ENCODE measurements around the gene DPYSL5.
"Not testable (repeated sequence)": the region's sequence is repeated elsewhere in the genome, so short reads cannot be mapped to it uniquely, and the experiment has no call there.

The DPYSL5 gene

DNA sequence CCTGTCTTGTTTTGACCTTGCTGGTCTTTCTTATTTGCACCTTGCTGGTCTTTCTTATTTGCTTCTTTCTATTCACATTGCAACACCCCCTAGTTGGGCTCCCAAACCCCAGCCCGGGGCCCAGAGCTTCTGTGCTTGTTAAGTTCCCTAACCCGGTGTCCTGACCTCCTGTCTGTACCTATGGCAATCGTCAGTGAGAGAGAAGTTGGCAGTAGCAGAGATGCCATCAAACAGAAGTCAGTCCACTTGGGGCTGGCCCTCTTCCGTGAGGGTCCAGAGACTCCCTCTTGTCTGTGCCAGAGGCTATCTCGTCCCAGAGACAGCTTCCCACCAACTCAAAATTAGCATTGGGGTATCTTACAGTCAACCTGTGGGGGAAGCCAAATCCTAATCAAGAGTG lies 55.7 kb downstream of the DPYSL5 start:
- no peak for DNase-seq

GRCh38 chr2:26904839-26905238 lies 56.9 kb downstream of the DPYSL5 start:
- no peak for DNase-seq

GRCh38 chr2:26905341-26906198 lies 57.6 kb downstream of the DPYSL5 start:
- no peak for DNase-seq

DNA sequence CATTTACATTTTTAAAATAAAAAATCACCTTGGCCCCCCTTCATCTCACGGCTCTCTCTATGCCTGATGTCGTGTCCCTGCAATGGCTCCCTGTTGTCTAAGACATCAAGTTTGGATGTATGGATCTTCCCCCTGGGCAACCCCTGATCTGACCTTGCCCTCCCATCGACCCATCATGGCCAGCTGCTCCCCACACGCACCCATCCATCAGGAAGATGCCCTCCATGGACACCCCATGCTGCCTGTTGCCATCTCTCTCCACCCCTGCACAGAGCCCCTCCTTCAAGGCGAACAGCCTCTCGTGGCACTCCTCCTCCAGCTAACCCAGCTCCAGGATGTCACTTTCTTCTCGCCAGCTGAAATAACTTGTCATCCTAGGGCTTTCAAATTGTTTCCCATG lies 59.5 kb downstream of the DPYSL5 start:
- no peak for DNase-seq

DNA sequence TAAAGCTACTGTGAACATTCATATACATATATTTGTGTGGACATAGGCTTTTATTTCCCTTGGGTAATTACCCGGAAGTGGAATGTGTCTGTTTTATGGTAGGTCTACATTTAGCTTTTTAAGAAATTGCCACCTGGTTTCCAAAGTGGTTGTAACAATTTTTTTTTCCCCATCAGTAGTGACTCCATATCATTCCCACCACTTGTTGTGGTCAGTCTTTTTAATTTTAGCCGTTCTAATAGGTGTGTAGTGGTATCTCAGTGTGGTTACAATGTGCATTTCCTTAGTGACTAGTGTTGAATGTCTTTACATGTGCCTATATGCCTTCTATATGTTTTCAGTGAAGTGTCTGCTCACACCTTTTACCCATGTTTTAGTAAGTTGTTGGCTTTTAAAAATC lies 62.2 kb downstream of the DPYSL5 start:
- no peak for DNase-seq

DNA sequence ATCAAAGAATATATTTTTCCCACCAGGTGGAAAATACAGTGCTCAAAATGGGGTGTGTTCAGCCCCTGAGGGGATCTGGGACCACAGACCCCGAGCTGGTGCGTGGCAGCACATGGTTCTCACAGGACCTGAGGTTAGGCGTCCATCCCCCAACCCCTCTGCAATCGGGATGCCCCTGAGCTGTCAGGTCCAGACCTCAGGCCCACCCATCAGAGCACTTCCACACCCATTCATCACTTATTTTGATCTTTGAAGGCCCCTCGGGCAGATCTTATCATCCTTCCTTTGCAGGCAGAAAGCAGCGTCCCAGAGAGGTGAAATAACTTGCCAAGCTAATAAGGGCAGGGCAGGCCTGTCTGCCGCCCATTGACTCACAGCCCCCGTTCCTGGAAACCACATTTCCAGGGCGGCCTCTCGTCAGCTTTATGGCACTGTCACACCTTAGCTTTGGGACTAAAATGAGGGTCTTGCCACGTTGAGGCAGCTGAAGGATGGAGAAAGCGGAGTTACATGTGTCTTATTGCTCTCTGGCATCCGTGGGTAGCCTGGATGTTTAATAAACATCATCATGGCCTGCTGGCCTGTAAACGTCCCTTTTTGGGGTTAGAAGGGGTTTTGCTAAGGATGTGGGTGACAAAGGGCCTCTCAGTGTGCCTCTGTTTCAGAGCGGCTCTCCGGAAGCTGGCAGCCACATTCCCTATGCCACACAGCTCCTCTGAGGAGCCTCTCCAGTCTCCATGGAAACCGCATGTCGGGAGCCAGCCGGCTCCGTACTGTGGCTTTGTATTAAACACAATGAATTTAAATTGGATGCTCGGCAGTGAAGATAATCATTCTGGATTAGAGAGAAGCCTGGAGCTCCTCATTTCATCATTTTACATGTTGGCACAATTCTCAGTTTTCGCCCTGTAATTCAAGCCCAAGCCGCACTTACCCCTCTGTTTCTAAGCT lies 64.3 kb downstream of the DPYSL5 start:
- no peak for DNase-seq

DNA sequence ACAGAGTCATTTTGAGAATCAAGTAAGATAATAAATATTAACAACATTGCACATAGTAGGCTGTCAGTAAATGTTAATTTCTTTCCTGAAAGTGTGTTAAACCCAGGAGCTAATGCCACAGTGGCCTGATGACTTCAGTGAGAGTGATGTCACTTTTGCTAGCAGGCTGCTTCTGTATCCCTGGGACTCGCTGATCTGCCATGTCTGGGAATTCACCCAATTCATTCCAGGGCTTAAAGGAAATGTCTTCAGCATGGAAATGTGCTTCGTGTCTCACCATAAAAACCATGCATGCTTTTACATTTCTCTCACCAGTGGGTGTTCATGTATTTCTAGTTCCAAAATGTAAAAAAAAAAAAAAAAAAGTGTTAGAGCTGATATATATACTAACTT lies 65.7 kb downstream of the DPYSL5 start:
- DNase-seq = no peak

DNA sequence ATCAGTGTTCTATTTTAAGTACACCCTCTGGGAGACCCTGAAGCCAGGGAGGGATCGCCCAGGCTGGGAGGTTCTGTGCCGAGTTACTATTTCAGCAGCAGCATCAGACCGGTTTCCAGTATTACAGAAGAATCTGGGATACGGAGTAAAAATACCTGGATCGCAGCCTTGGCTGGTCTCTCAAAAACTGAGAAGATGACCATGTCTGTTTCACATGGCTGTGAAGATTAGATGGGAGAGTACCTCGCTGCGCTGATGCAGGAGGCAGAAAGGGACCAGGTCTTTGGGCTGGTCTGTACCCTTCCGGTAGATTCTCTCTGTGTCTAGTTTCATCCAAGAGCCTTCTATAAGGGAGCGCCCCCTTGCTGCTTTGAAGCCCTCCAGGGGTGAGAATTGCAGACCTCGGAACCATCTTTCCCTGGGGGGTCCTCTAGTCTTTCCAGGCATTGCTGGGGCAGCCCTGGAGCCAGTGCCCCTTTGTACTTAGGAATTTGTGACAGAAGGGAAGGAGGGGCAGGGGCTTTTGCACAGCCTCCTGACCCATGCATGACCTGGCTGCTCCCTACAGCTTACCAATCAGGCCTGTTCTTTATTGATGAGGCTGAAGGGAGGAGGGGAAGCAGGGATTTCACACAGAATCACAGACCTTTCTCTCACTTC lies 66.2 kb downstream of the DPYSL5 start:
- no peak for DNase-seq

GRCh38 chr2:26914659-26915310 lies 66.9 kb downstream of the DPYSL5 start:
- DNase-seq = no peak

DNA sequence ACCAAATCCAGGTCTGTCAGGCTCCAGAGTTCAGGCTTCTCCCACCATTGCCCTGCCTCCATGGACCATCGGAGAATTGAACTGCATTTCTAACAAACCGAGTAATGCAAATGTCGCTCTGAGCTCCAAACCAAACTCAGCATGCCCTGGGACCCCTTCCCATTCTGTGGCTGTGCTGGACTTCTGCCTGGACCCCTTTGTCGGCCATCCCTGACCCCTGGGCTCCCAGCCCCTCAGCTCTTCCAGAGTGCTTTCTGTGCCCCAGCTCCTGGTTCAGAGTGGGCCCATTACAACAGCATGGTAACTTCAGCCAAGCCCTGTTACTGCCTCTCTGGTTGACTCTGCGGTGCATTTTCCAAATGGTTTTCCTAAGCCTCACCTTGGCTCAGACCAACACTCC lies 67.4 kb downstream of the DPYSL5 start:
- no peak for DNase-seq

- no peak for DNase-seq
Observed at GRCh38 chr2:26916128-26916692, 68.3 kb downstream of the DPYSL5 start.

DNA sequence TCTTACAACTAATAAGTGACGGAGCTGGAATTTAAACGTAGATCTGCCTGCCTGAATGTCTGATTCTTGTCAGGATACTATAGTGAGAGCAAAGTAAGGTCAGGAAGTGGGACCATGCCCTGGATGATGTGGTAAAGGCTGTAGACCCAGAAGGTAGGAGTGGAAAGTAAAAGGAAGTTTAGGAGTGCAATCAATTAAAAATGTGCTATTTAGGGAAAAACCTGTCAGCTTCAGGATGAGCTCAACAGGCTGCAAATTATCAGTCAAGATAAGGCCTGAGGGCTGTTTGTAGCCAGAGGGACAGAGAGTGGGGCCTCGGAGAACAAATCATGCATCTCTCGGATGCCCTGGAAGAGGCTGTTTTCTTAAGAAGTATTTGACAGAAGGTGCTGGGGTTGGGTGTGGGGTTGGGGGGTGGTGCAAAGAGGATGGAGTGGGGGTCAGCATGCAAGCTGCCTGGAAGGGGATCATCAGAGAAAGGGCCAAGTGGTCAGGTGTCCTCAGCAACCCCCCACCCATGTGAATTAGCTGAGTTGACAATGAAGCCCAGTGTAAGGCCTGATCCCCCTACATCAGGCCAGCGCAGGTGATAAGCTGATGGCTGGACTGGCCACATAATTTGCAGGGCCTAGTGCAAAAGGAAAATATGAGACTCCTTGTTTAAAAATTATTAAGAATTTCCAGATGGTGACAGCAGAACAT lies 69.4 kb downstream of the DPYSL5 start:
- no peak for DNase-seq

DNA sequence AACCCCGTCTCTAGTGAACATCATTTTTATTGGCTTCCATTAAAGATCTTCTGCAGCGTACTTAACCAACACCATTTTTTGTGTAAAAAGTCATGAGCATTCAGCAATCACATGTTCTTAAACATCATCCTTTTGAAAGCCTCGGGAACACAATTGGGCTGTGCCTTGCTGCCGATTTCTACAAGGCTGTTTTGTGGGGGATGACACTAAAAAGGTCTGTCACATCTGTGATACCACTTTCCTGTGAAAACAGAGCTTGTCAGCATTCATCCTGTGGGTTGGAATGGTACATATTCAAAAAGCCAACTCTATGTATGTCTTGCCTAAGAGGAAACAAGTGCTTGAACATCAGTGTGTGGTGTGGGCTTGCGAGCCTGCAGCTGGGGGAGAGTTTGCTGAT lies 73.4 kb downstream of the DPYSL5 start:
- no peak for DNase-seq

GRCh38 chr2:26922405-26923188 lies 74.7 kb downstream of the DPYSL5 start:
- no peak for DNase-seq

DNA sequence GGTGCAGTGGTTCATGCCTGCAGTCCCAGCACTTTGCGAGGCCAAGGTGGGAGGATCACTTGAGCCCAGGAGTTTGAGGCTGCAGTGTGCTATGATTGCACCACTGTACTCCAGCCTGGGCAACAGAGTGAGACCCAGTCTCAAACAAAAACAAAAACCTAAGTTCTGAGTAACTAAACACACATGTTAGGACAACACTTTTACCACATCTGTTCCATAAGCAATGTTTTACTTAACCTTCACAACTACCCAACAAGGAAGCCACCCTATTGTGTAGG lies 75.2 kb downstream of the DPYSL5 start:
- DNase-seq = not testable (repeated sequence)

DNA sequence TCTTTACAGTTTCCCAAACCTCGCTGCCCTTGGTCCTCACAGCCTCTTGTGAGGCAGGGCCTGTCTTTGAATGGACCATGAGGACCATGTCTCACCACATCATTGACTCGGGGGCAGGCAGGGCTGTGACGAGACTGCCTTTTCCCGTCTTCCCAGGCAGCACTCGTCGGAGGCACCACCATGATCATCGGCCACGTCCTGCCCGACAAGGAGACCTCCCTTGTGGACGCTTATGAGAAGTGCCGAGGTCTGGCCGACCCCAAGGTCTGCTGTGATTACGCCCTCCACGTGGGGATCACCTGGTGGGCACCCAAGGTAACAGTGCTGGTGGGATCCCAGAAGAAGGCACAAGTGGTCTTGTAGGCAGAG lies 76.8 kb downstream of the DPYSL5 start:
- peak; percentile 22 for DNase-seq

GRCh38 chr2:26925100-26925791 lies 77.3 kb downstream of the DPYSL5 start:
- peak; percentile 22 for DNase-seq

DNA sequence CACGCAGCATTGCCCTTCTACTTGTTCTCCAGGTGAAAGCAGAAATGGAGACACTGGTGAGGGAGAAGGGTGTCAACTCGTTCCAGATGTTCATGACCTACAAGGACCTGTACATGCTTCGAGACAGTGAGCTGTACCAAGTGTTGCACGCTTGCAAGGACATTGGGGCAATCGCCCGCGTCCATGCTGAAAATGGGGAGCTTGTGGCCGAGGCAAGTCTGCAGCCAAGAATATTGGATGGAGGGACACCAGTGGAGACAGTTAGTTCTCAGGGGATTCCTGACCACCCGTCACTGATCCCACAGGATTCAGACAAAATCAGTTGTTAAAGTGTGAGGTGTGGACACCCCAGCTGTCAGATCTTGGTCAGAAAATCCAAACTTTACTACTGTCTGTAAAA lies 79.3 kb downstream of the DPYSL5 start:
- peak; percentile 28 for DNase-seq

DNA sequence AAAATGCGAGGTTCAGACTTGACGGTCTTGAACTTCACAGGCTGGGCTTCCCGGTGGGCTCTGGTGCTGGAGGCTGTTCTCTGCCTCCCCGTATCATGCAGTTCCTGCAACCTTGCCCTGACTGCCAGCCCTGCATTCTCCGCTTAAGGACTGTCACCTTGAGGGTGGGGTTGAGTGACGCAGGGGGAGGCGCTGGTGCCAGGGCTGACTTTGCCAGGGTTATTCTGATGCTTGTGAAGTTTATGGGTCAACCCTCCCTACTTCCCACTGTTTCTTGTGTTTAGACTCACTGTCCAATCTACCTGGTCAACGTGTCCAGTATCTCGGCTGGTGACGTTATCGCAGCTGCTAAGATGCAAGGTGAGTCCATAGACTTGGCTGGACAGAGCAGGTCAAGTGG lies 85.0 kb downstream of the DPYSL5 start:
- no peak for DNase-seq
